ENCODE measurements around the gene SCARF2. TPM values are rescaled to one million over a fixed set of nuclear protein-coding genes. Genes with fewer than 3 reads are reported as not detected.
"Not testable (repeated sequence)": the region's sequence is repeated elsewhere in the genome, so short reads cannot be mapped to it uniquely, and the experiment has no call there.

Gene SCARF2
- polyA plus RNA-seq, 1 donor, result 13.1 TPM

DNA sequence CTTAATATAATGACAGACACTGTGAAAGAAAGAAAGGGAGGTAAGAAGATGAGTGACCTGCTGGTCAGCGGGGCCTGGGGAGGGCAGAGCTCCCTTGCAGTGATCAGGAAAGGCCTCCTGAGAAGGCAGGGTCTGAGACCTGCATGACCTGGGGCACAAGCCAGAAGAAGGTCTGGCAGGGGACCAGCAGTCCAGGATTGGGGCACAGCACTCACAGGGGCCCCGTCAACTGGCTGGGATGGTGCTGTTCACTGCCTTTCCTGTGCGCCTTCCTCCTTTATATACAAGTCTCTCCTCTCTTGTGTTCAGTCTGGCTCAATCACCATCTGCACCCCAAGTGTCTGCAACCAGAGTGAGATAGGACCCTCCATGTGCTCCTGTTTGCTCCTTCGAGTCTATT lies 22.2 kb upstream of the SCARF2 start:
- DNase-seq (ENCODE audit: low read depth), result no peak

GRCh38 chr22:20459152-20459542 lies 21.5 kb upstream of the SCARF2 start:
- no peak for DNase-seq (ENCODE audit: low read depth)

DNA sequence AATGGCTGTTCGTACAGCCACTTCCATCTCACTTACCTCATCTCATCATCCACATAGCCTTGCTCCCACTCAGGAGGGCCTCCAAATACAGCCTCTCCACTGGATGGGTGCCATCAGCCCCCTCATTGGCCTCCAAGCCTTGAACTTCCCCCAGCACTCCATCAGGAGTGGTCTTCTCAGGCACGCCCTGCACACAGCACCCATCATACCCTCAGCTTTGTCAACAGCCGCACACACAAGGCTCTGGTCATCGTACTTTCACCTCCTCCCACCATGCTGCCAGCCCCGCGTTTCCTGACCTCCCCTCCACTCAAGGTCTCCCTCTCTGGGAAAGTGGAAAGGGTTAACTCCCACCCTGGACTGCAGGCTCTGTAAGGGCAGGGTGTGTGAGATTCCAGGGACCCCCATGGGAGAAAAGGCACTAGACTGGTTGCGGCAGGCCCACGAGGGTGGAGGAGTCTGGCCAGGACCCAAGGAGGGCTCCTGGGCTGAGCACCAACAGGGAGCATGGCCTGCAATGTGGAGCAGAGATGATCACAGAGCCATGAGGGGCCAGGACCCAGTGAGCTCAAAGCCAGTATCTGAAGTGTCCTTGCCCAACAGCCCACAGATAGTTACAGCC lies 21.0 kb upstream of the SCARF2 start:
- no peak for DNase-seq (ENCODE audit: low read depth)

DNA sequence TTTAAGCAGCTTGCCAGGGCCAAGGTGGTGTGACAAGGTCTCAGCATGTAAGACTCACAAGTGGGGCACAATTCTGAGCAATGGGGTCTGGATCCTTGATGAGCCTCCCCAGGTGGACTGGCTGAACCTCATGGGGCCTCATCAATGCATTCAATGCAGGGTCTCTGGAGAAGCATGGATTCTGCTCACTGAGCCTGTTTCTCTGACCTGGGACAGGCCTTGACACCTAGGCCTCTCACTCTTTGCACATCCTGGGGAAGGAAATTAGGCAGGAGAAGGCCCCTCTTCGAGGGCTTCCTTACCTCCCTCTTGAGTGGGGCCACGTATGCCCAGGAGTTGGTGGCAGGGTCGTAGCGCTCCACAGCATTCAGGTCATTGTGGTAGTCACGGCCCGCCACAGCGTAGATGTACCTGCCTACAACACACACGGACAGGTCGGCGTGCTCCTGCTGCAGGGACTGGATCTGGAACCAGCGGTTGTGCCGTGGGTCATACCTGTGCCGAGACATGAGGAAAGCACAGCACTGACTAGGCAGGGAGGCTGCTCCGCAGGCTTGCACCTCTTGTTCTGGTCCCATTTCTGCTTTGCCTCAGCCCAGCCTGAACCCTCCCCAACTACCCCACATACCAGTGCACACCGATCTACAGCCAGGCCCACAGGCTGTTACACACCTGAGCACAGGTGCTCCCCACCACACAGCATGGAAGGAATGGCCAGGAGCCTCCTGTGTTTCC lies 20.0 kb upstream of the SCARF2 start:
- no peak for DNase-seq (ENCODE audit: low read depth)

DNA sequence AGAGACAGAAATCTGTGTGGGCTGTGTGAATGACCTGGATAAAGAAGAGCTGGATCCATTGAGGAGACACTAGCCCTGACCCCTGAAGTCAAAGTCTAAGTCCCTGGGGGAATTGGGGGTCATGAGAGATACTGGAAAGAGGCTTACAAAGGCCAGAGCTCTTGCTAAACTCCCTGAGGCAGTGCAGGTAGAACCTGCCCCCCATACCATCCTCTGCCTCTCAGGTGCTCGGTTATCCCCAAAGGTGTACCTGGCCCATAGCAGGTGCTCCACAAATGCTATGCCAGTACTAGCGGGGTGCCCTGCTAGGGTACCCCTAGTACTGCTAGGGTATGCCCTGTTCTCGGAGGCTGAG lies 19.1 kb upstream of the SCARF2 start:
- no peak for DNase-seq (ENCODE audit: low read depth)

DNA sequence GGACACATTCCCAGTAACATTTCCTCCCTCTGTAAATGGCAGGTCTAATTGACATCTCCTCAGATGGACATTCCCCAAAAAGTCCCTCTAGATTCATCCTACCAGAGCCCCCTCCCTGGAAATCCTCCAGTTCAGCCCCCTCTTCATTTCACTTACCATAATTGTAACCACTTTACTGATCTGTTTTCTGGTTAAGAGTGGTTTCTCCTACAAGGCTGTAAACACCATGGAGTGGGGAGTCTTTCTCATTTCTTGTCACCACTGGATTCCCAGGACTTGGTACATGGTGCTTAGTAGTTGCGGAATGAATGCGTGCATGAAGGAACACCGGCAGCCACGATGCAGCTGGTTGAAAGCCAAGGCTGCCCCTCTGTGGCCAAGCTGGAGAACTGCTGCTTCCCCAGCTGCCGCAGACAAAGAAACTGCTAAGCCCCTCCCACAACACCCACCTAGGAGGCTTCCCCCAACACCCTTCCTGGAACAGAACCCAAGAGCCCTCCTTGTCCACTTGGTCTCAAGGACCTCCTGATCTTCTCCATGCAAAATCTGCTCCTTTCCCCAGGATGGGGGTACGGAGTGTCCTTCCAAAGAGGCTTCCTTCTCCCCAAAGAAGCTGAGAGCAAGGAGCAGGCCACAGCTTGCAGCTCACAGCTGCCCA lies 18.6 kb upstream of the SCARF2 start:
- peak; percentile 55 for DNase-seq (ENCODE audit: low read depth)

DNA sequence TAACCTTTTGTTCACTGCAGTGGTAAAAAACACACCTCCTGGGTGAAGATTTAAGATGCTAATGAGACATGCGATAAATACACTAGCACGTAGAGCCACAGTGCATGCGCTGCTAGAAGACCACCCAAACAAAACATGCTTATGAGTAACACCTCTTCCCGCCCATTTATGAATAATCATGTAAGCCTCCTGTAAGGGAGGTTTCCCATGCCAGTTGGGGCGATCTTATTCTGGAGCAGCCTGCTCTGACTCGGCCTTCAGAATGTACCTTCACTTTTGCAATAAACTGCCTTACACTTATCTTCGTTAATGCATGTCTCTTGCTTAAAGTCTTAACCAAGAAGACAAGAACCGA lies 18.1 kb upstream of the SCARF2 start:
- no peak for DNase-seq (ENCODE audit: low read depth)

- DNase-seq (ENCODE audit: low read depth), result no peak
Observed at GRCh38 chr22:20453222-20453621, 15.6 kb upstream of the SCARF2 start.

- no peak for DNase-seq (ENCODE audit: low read depth)
Observed at GRCh38 chr22:20451920-20452319, 14.3 kb upstream of the SCARF2 start.

GRCh38 chr22:20451129-20451778 lies 13.6 kb upstream of the SCARF2 start:
- not testable (repeated sequence) for DNase-seq (ENCODE audit: low read depth)

GRCh38 chr22:20450551-20450906 lies 12.9 kb upstream of the SCARF2 start:
- no peak for DNase-seq (ENCODE audit: low read depth)

- DNase-seq (ENCODE audit: low read depth), result no peak
Observed at GRCh38 chr22:20449819-20450550, 12.4 kb upstream of the SCARF2 start.

- no peak for DNase-seq (ENCODE audit: low read depth)
Observed at GRCh38 chr22:20448630-20449029, 11.0 kb upstream of the SCARF2 start.

DNA sequence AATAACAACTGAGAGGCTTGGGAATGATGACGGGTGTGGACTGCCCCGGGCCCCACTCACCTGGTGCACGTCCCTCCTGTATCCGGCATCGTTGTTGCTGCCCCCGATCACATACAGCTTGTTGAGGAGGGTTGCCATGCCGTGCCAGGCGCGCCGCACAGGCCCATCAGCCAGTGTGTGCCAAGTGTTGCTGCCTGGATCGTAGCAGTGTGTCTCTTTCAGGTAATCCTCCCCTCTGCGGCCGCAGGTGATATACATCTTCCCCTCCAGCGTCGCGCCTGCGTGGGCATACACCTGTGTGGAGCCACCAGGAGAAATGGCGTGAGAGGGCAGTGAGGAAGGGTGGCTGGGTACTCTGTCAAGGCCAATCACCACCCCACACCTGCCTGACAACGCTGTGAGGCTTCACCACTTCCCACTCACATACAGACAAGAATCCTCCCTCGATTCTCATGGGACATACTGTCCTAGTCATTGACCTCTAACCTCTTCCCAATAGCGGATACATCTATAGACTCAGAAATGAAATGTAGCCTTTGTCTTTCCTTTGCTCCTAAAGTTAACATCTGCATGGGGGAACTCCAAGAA lies 8.9 kb upstream of the SCARF2 start:
- DNase-seq (ENCODE audit: low read depth), result no peak

DNA sequence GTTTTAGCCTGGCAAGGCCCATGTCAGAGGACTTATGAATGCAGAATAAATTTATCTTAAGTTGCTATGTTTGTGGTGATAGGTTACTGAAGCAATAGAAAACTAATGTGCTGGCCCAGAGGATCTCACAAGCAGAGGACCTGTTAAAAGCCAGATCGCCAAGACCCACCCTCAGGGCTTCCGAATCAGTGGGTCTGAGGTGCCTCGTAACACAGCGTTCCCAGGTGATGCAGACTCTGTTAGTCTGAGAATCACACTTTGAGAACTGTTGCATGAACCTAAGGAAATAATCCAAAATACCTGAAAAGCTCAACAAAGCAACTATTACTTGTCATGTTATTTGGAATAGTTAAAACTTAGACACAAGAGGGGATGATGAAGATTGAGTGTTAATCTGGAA lies 6.7 kb upstream of the SCARF2 start:
- DNase-seq (ENCODE audit: low read depth), result no peak

DNA sequence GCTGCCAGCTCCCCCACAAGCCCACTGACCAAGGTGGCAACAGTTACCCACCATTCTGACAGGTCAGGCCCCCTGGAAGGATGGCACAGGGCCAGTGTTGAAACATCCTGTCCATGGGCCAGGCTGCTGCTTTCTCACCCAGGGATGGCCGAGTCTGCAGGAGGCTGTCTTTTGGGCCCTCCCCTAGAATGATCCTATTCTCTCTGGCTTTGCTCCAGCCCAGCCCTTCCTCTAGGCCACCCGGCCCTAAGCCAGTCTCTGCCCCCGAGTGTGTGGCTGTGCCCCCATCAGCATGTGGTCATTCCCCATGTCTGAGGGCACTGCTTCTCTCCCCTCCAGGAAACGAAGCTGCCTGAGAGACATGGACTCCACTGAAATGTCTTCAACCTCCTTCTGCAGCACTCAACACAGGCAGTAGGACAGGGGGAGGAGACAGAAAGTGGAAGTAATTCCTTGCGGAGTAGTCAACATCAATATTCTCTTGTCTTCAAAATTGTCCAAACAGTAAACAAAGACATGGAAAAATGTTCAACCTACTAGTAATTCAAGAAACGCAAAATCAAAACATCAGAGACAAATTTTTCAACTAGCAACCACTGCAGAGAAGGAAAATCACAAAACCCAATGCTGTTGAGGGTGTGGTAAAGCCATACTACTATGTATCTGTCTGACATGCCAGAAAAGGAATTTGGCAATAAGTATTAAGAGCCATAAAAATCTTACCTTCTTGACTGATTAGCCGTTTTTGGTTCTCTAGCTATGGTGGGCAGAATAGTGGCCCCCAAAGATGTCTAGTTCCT lies 5.1 kb upstream of the SCARF2 start:
- no peak for DNase-seq (ENCODE audit: low read depth)

DNA sequence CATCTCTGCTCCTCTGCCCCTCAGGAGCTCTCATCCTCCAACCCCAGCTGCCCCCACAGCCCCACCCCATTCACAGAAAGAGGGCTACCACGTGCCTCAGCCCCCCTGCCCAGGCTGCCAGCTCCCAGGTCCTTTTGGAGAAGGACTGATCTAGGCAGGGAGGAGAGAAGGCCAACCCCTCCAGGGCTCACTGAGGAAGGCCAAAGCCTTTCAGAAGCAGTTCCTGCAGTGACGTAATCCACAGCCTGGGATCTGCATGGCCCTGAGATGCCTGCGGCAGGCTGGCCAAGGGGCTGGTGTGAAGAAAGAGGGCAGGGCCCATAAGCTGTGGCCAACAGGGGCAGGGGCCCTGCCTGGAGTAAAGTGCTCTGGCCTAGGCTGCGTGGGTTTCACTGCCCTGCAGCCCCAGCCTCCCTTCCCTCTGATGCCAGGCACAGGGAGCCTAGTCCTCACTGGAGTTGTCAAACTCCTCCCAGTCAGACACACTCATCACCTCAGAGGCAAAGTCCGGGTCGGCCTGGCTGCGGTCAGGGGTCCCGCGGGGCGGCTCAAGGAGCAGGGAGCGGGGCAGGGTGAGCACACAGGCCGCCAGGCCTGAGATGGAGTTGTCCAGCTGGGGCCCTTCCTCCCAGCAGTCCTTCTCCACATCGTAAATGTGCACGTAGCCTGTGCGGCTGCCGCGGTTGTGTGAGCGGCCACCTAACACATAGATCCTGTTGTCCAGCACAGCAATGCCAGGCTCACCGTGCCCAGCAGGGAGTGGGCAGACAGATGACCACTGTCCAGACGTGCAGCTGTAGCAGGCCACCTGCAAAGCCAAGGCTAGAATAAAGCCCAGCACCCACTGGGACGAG lies 4.2 kb upstream of the SCARF2 start:
- no peak for DNase-seq (ENCODE audit: low read depth)

DNA sequence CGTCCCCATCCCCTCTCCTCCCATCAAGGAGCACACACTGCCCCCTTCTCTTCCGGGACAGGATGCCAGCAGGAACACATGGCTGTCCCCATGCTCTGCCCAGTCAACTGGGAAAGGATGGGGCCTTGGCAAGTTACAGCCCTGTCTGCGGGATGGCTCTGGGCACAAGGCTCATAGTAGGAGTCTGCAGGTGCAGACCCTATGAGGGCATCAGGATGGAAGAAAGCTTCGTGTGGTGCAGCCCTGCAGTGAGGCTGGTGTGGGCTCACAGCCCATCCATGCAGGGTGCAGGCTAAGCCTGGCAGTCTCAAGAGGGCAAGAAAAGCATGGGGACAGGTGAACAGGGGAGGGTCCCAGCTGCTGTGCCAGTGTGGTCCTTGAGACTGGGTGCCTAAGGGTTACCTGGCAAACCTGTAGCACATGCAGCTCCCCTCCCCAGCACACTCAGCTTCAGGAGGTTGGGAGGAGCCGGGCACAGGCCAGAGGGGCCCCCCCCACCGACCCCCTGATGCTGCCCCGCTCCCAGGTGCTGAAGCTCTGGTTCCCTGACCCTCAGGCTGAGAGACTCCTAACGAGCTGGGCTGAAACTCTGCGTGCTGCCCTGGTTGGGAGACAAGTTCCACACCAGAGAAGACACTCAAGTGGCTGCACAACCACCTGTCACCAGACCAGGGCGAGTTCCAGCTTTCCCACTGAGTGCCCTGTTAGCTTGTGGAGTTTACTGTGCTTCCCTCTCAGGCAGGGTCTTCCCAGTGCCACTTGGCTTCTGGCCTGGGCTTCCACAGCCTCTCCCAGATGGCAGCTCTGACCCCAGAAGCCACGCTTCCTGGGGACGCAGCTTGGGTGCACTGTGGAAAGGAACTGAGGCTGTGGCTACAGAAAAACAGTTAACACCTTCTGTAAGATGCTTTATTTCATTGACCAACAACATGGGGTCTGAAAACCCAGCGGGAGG lies 3.3 kb upstream of the SCARF2 start:
- no peak for DNase-seq (ENCODE audit: low read depth)

Data from forelimb muscle (tissue), 1 donor.